Adrenal gland (tissue), 5 donors: ENCODE measurements around the gene CACNA1B.

ENCODE experiments used
- POLR2A ChIP-seq, 2 donors: fragments of 450-650 bp; IDR thresholded peaks; one replicate each; pipeline ENCODE4 v1.6.1; 2017; ENCODE audit warnings: antibody characterized with exemption in 2 of 2, mild to moderate bottlenecking in 2 of 2, moderate library complexity in 1 of 2
- TF ChIP-seq, protein P1 (sequence below), 6 experiments: fragments of 450-650 bp in 4 of 6; fragments of 200-600 bp in 2 of 6; sonication (generic) in 1 of 6; IDR thresholded peaks; 1 replicate in 5 of 6; 2 replicates in 1 of 6; pipeline versions ENCODE4 v1.5.1 to v1.8.0; 2016 to 2021; ENCODE audit warnings: antibody characterized with exemption in 6 of 6, mild to moderate bottlenecking in 2 of 6, moderate library complexity in 1 of 6
- donor health status: DM: no; HTN: no; CAD: no.

DNA sequence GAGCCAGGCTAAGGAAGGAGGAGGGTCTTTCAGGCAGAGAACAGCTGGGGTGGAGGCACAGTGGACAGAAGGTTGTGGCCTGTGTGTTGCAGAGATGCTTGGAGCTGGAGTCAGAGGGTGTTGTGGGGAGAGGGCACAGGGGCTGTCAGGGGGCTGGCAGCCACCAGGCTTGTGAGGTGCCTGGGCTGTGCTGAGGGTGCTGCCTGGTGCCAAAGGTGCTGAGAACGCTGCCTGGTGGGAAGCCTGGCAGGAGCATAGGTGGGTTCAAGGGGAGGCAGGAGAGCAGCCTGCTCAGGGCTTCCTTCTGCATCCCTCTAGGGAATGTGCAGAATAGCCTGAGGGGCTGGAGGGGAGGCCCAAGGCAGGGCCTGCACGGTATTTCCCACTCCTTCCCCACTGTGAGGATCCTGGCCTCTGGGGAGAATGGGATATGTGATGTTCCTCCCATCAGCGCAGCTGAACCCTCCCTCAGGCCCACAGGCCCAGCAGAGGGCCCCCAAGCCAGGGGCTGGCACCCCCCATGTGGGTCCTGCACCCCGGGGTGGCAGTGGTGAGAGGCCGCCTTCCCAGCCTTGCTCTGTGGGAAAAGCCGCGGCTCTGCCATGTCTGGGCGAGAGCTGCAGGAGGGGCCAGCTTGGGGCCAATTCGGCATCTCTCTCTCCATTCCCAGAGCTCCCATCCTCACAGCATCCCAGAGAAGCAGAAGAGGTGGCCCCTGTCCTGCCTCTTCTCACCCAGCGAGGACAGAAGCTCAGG, 76.3 kb downstream of the CACNA1B start:
- TF ChIP-seq, protein P1, sequence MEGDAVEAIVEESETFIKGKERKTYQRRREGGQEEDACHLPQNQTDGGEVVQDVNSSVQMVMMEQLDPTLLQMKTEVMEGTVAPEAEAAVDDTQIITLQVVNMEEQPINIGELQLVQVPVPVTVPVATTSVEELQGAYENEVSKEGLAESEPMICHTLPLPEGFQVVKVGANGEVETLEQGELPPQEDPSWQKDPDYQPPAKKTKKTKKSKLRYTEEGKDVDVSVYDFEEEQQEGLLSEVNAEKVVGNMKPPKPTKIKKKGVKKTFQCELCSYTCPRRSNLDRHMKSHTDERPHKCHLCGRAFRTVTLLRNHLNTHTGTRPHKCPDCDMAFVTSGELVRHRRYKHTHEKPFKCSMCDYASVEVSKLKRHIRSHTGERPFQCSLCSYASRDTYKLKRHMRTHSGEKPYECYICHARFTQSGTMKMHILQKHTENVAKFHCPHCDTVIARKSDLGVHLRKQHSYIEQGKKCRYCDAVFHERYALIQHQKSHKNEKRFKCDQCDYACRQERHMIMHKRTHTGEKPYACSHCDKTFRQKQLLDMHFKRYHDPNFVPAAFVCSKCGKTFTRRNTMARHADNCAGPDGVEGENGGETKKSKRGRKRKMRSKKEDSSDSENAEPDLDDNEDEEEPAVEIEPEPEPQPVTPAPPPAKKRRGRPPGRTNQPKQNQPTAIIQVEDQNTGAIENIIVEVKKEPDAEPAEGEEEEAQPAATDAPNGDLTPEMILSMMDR (IDR thresholded peaks at IDR 0.05), result no peak
- no peak for TF ChIP-seq POLR2A (IDR thresholded peaks at IDR 0.05)
